ENCODE measurements around the gene SIRPB1.

- TF ChIP-seq EZH2 (IDR thresholded peaks at IDR 0.05; ENCODE audit: low read depth) = no peak
- TF ChIP-seq, protein P1, sequence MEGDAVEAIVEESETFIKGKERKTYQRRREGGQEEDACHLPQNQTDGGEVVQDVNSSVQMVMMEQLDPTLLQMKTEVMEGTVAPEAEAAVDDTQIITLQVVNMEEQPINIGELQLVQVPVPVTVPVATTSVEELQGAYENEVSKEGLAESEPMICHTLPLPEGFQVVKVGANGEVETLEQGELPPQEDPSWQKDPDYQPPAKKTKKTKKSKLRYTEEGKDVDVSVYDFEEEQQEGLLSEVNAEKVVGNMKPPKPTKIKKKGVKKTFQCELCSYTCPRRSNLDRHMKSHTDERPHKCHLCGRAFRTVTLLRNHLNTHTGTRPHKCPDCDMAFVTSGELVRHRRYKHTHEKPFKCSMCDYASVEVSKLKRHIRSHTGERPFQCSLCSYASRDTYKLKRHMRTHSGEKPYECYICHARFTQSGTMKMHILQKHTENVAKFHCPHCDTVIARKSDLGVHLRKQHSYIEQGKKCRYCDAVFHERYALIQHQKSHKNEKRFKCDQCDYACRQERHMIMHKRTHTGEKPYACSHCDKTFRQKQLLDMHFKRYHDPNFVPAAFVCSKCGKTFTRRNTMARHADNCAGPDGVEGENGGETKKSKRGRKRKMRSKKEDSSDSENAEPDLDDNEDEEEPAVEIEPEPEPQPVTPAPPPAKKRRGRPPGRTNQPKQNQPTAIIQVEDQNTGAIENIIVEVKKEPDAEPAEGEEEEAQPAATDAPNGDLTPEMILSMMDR (conservative IDR thresholded peaks at IDR 0.05) = no peak
These were observed 1.5 kb upstream of the SIRPB1 start for GRCh38 chr20:1621316-1621715.

Measured in PC-9 (cell line).